ENCODE data around the gene KIF17. TPM values are rescaled to one million over a fixed set of nuclear protein-coding genes. Genes with fewer than 3 reads are reported as not detected.

KIF17 gene
- total RNA-seq, 1 experiment from 2014 or later, result 2.4 TPM

DNA sequence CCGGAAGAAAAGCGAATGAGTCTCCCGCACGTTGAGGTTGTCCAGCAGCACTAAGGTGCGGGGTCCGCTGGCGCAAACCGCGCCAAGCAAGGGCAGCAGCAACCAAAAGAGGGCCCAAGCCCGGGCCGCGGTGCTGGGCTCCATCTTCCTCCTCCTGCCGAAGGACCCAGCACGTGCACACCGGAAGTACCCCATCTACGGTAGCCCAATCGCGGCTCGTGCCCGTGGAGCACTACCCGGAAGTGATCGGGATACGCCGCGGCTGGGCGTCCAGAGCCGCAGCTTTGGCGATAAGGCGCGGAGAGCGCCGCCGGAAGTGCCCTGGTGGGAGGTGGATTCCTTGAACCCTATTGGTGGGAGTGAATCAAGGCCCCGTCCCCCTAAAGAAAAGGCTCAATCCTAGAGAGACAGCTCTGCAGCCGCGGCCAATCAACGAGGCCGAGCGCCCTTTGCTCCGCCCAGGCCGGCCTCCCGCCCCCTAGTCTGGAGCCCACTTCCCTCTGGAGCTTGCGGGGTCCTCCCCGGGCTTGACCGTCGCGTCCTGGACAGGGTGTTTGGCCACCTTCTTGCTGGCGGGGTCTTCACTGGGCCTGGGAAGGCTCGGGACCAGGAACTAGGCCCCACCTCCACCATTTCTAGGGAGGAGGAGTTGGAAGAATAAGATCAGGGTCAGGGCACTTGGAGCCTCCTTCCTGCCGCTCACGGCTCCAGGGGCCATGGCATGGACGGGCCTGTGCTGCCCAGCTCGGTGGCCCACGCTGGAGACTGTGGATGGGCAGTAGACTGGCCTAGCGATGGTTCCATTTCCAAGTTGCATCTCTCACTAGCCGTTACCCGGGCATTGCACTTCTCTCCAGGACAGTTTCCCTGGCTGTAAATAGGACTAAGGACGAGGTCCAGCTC lies 56.3 kb downstream of the KIF17 start, which contains the start of gene DDOST (continued):
- TF ChIP-seq SIN3A (IDR thresholded peaks at IDR 0.05; ENCODE audit: low read depth), result peak; percentile 57
- TF ChIP-seq FOSL1 (IDR thresholded peaks at IDR 0.05; ENCODE audit: low read depth), result no peak
- TF ChIP-seq CEBPB (IDR thresholded peaks at IDR 0.05; ENCODE audit: low read depth), result no peak
- peak; percentile 90 for TF ChIP-seq SRF (IDR thresholded peaks at IDR 0.05; ENCODE audit: low read depth)
- TF ChIP-seq EZH2phosphoT487 (IDR thresholded peaks at IDR 0.05; ENCODE audit: borderline replicate concordance), result no peak
- peak; percentile 94; the same call in 1 of the 2 replicates for TF ChIP-seq ELF1 (IDR thresholded peaks at IDR 0.05; ENCODE audit: borderline replicate concordance, low read depth)

DNA sequence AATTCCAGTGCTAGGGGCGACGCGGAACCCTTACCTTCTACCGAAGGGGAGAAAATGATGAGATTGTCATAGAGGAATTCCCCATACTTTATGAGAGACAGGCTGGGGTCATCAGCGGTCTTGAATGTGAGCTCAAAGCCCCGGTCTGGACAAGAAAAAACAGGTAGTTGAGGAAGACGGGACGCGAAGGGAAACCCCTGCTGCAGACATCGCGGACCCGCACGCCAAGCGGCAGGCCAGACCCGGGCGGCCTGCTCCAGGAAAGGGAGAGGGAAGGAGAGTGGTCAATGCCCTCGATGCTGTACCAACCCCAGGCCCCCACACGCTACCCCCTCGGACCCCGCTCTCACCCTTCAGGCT lies 57.0 kb downstream of the KIF17 start:
- Histone ChIP-seq H3K27ac (ENCODE audit: low read depth, low read length) (peak overlapping the region; percentile 68), H3K79me2 (ENCODE audit: insufficient read depth, low read length) (peaks cover 54% of the 10 kb centered on the region), H3K9ac (ENCODE audit: low read length) (peak overlapping the region; percentile 81), H3K4me3 (replicated peaks in 1 of 2; ENCODE audit: low read depth in 1 of 2, low read length in 2 of 2) (peak overlapping the region; percentile 90 to 100), H3K9me3 (ENCODE audit: control insufficient read depth in 1 of 2, insufficient read depth in 1 of 2, low read depth in 1 of 2, low read length in 2 of 2) (no peaks in the 10 kb centered on the region), H3K36me3 (ENCODE audit: control insufficient read depth in 1 of 2, insufficient read depth in 2 of 2, low read length in 2 of 2) (peaks cover 29% of the 10 kb centered on the region in 2 experiments), H3K27me3 (ENCODE audit: insufficient read depth, low read length) (no peaks in the 10 kb centered on the region), H3K4me1 (ENCODE audit: control insufficient read depth in 1 of 2, insufficient read depth in 2 of 2, low read length in 2 of 2) (peaks cover 12 to 21% of the 10 kb centered on the region in 2 experiments), H3K4me2 (ENCODE audit: low read length) (peak overlapping the region; percentile 82), H2AFZ (ENCODE audit: low read depth, low read length, poor library complexity, severe bottlenecking) (no peak overlapping the region), H4K20me1 (ENCODE audit: insufficient read depth) (no peaks in the 10 kb centered on the region), H3K9me2 (ENCODE audit: insufficient read depth) (no peaks in the 10 kb centered on the region)
- ATAC-seq, result peak; percentile 1; the same call in 1 of the 2 replicates
- no peak for DNase-seq (ENCODE audit: low read depth, low spot score)
- POLR2A ChIA-PET, result interaction anchor here (1.0 kb wide), 1 partner anchor 138 kb away, joined by 3 read pairs; no protein-coding TSS in a partner anchor
- no TSS peak for BruUV-seq (replicated peaks)
- intact Hi-C loops (cut with micrococcal nuclease), result no loop called here
- RAD21 ChIA-PET (ENCODE audit: low non-redundant PET in 1 of 2, low total read pairs in 2 of 2, uncharacterized antibody in 2 of 2, unreplicated experiment in 2 of 2), result interaction anchor here in 1 of 2 experiments (2.1 kb wide), 1 partner anchor 86 kb away, joined by 5 read pairs; no protein-coding TSS in a partner anchor
- CTCF ChIA-PET, result interaction anchor here (1.0 to 2.7 kb wide), 3 partner anchors 15 to 86 kb away, joined by 4 to 16 read pairs (median 14); partner anchors contain the start of gene PINK1
- TF ChIP-seq, protein P1, sequence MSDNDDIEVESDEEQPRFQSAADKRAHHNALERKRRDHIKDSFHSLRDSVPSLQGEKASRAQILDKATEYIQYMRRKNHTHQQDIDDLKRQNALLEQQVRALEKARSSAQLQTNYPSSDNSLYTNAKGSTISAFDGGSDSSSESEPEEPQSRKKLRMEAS (IDR thresholded peaks at IDR 0.05), result no peak
- TF ChIP-seq, protein P2, sequence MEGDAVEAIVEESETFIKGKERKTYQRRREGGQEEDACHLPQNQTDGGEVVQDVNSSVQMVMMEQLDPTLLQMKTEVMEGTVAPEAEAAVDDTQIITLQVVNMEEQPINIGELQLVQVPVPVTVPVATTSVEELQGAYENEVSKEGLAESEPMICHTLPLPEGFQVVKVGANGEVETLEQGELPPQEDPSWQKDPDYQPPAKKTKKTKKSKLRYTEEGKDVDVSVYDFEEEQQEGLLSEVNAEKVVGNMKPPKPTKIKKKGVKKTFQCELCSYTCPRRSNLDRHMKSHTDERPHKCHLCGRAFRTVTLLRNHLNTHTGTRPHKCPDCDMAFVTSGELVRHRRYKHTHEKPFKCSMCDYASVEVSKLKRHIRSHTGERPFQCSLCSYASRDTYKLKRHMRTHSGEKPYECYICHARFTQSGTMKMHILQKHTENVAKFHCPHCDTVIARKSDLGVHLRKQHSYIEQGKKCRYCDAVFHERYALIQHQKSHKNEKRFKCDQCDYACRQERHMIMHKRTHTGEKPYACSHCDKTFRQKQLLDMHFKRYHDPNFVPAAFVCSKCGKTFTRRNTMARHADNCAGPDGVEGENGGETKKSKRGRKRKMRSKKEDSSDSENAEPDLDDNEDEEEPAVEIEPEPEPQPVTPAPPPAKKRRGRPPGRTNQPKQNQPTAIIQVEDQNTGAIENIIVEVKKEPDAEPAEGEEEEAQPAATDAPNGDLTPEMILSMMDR (IDR thresholded peaks at IDR 0.05 in 2 of 3, conservative IDR thresholded peaks at IDR 0.05 in 1 of 3; ENCODE audit: borderline replicate concordance in 1 of 3, insufficient read depth in 1 of 3, low read depth in 2 of 3, low read length in 2 of 3), result no peak
- no peak for TF ChIP-seq ELF1 (IDR thresholded peaks at IDR 0.05; ENCODE audit: borderline replicate concordance, low read depth)
- no peak for TF ChIP-seq JUND (IDR thresholded peaks at IDR 0.05)

Data from HCT116 (cell line).